NT2/D1 (cell line): ENCODE results near the gene ANGPTL2.

ENCODE experiments used
- SUZ12 ChIP-seq: IDR thresholded peaks from 2 replicates; pipeline ENCODE4 v1.6.1; 2011; ENCODE audit not compliant: insufficient read length, insufficient read depth; ENCODE audit errors: extremely low read depth
- YY1 ChIP-seq: IDR thresholded peaks from 2 replicates; pipeline ENCODE4 v1.6.1; 2011; ENCODE audit not compliant: insufficient read length, insufficient read depth
- ZNF274 ChIP-seq: IDR thresholded peaks from 2 replicates; pipeline ENCODE4 v1.6.1; 2011; ENCODE audit warnings: mild to moderate bottlenecking, low read depth, low read length

DNA sequence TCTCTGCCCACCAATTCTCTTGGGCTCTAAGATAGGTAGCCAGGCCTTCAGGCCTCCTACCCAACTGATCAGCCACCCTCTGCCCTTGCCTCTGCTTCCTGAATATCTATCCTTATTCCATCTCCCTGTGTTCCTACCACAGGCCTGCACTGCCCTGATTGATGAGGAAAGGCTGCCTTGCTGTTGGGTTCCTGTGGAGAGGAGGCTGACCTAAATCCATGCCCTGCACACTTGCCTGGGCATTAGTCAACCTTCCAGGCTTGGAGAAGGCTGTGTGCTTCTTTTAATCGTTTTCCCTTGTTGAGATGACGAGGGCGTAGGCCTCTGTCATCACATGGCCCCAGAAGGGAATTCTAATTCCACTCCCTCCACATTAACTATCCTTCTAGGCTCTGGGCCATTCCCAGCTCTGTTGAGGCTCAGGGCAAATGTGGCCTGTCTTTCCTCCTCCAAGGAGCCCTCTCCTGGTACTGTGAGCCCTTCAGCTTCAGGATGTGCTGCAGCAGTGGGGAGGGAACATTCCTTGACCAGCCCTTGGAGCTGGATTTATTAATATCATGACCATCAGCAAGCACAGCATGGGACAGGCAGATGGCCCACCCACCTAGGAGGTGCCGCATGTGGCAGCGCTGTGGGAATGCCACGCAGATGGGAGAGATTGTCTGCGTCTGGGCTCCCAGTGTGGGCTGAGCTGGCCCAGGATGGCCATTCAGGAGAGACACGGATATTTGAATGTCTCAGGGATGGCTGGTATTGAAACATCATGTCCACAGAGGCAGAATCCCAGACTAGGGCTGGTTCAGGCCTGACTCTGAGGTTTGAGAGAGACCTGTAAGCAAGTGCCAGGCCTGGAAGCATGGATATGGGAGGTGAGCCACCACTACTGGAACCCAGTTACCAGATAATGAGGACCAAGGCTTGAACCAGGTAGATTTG, 40.9 kb downstream of the ANGPTL2 start:
- TF ChIP-seq YY1, result no peak
- TF ChIP-seq ZNF274, result no peak
- TF ChIP-seq SUZ12, result no peak
